WERI-Rb-1 (cell line): ENCODE measurements around the gene MYOF.
A peak's percentile ranks its signal among the peaks of the same experiment; 100 is the strongest.

Experiments
- DNase-seq: peaks from one replicate; pipeline ENCODE4 v3.0.0-alpha.2; 2020
- H3K27ac ChIP-seq: fragments of 250-450 bp; sonication (Bioruptor Pico); 2 replicates; pipeline ENCODE4 v1.5.1; 2020; ENCODE audit warnings: mild to moderate bottlenecking, moderate library complexity
- H3K27me3 ChIP-seq: fragments of 250-450 bp; sonication (Bioruptor Pico); 2 replicates; pipeline ENCODE4 v1.5.1; 2021; ENCODE audit warnings: mild to moderate bottlenecking, low read depth, moderate library complexity; ENCODE audit not compliant: insufficient read depth, severe bottlenecking
- H3K36me3 ChIP-seq: fragments of 250-450 bp; sonication (Bioruptor Pico); 2 replicates; pipeline ENCODE4 v1.5.1; 2020; ENCODE audit warnings: mild to moderate bottlenecking, moderate library complexity
- H3K4me3 ChIP-seq: 2 replicates; pipeline ENCODE4 v1.5.1; 2011; ENCODE audit warnings: low read depth, mild to moderate bottlenecking, control low read depth, low read length
- H3K9me3 ChIP-seq: fragments of 250-450 bp; sonication (Bioruptor Pico); 2 replicates; pipeline ENCODE4 v1.5.1; 2021; ENCODE audit warnings: mild to moderate bottlenecking, moderate library complexity; ENCODE audit not compliant: severe bottlenecking
- CTCF ChIP-seq: IDR thresholded peaks from 2 replicates; pipeline ENCODE4 v1.5.1; 2011; ENCODE audit warnings: low read depth, mild to moderate bottlenecking, control low read depth, inconsistent platforms, low read length

Gene MYOF

GRCh38 chr10:93378039-93378438 lies 104.1 kb downstream of the MYOF start:
- H3K9me3 ChIP-seq, result peaks cover 5% of the 10 kb centered on the region
- H3K4me3 ChIP-seq, result no peak overlapping the region
- no peak for TF ChIP-seq CTCF
- H3K27me3 ChIP-seq, result no peaks in the 10 kb centered on the region
- no peak for DNase-seq
- H3K27ac ChIP-seq, result no peak overlapping the region
- H3K36me3 ChIP-seq, result no peaks in the 10 kb centered on the region

- H3K4me3 ChIP-seq, result no peak overlapping the region
- TF ChIP-seq CTCF, result peak; percentile 85
- peaks cover 3% of the 10 kb centered on the region for H3K9me3 ChIP-seq
- H3K27ac ChIP-seq, result no peak overlapping the region
- peak; percentile 57 for DNase-seq
- no peaks in the 10 kb centered on the region for H3K36me3 ChIP-seq
- no peaks in the 10 kb centered on the region for H3K27me3 ChIP-seq
Measured at GRCh38 chr10:93376372-93377293, 105.5 kb downstream of the MYOF start.

GRCh38 chr10:93370961-93371360 lies 111.2 kb downstream of the MYOF start:
- no peaks in the 10 kb centered on the region for H3K27me3 ChIP-seq
- no peaks in the 10 kb centered on the region for H3K36me3 ChIP-seq
- no peak for TF ChIP-seq CTCF
- no peak overlapping the region for H3K27ac ChIP-seq
- no peak for DNase-seq
- no peak overlapping the region for H3K4me3 ChIP-seq
- H3K9me3 ChIP-seq, result peaks cover 2% of the 10 kb centered on the region

- Histone ChIP-seq H3K9me3 (peaks cover 2% of the 10 kb centered on the region), H3K27me3 (no peaks in the 10 kb centered on the region), H3K36me3 (no peaks in the 10 kb centered on the region), H3K4me3 (no peak overlapping the region), H3K27ac (no peak overlapping the region)
- no peak for TF ChIP-seq CTCF
- DNase-seq, result no peak
Measured at GRCh38 chr10:93369588-93370164, 112.5 kb downstream of the MYOF start.

GRCh38 chr10:93368210-93368609 lies 113.9 kb downstream of the MYOF start:
- Histone ChIP-seq H3K27ac (no peak overlapping the region), H3K27me3 (no peaks in the 10 kb centered on the region), H3K36me3 (no peaks in the 10 kb centered on the region), H3K4me3 (no peak overlapping the region), H3K9me3 (no peaks in the 10 kb centered on the region)
- no peak for DNase-seq
- no peak for TF ChIP-seq CTCF
